HG03469 (cell line): Measurements from ENCODE around the gene SYT10.
"Not testable (repeated sequence)": the region's sequence is repeated elsewhere in the genome, so short reads cannot be mapped to it uniquely, and the experiment has no call there.

Source experiments
- ATAC-seq: cut with Tn5 transposase; IDR thresholded peaks from one replicate; pipeline ENCODE4 v1.9.1; 2021; ENCODE audit warnings: mild to moderate bottlenecking, moderate library complexity, moderate number of reproducible peaks; ENCODE audit not compliant: unreplicated experiment

SYT10 gene

DNA sequence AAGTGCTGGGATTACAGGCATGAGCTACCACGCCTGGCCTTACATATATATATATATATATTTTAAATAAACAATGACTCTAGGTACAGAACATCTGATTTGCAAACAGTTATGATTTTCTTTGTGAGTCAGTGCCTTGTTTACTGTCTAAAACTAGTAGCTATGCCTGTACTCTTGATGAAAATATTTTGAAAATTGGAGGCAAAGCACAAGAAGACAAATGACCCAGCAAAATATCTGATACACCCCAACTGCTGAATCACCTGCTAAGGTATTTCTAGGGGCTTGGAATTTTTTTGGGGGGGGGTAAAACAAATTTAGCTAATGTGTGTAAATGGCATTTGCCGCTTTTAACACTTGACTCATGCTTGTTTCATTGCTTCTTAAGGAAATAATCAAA, 69.3 kb downstream of the SYT10 start:
- no peak for ATAC-seq

DNA sequence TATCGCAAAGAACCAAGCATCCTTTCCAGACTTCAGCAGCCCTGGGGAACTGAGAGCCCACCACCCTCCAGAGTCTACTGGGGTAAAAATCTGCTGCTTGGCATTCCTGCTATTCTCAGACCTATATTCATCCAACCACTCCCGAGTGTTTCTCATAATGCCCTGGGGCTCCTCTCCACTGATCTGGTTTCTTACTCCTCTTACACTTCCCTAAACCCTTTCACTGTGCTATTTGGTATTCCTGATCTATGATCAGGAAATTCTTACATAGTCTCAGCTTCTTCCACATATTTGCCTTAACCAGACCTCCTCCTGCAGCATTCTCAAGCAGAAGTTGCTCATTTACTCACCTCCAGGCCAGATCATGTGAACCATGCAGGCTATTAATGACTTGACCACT, 82.4 kb downstream of the SYT10 start:
- ATAC-seq: no peak

DNA sequence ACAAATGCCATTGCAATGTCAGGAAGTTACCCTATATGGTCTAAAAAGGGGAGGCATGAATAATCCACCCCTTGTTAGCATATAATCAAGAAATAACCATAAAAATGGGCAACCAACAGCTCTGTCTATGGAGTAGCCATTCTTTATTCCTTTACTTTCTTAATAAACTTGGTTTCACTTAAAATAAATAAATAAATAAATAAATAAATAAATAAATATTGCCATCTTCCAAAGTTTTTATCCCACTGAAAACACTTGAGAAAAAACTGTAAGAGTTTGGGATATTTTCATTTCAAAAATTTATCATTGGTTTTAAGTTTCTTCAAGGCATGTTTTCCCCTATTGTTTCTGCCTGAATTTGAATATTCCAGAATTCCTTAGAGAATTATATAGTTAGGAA, 89.8 kb downstream of the SYT10 start:
- no peak for ATAC-seq

DNA sequence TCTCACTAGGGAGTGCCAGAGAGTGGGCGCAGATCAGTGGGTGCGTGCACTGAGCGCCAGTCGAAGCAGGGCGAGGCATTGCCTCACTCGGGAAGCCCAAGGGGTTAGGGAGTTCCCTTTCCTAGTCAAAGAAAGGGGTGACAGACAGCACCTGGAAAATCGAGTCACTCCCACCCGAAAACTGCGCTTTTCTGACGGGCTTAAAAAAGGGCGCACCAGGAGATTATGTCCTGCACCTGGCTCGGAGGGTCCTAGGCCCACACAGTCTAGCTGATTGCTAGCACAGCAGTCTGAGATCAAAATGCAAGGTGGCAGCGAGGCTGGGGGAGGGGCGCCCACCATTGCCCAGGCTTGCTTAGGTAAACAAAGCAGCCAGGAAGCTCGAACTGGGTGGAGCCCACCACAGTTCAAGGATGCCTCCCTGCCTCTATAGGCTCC, 107.6 kb downstream of the SYT10 start:
- ATAC-seq: not testable (repeated sequence)

DNA sequence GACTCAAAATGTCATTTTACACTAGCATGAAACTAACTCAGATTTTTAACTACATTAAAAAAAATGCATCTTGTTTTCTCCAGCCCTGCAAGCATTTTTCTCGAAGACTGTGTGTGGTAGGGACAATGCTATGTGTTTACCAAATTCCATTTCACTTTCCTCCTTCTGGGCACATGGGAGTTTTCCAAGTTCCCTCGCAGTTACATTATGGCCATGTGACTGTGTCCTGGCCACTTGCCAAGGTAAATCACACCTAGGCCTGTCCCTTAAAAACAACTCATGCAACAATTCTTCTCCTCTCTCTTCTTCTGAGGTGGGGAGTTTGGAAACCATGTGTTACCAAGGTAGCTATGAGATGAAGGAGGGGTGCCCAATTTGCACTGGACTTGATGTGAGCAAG, 108.7 kb downstream of the SYT10 start:
- ATAC-seq: no peak
